ENCODE measurements around the gene CCDC3.

The CCDC3 gene

DNA sequence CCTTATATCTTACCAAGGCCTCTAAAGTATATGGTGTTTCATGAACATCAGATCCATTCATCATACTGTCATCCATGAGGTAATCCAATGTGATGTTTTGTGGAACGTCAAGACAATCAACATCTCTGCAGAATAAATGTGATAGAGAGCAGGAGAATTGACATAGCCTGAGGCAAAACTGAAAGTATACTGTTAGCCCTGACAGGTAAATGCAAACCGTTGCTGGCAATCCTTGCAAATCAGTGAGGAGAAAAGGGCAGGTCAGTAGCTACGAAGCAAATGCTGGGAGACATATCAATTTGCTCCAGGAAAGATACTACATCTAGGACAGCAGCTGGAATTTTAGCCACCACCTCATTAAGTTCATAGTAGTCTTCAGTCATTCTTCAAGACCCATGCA, 4.5 kb upstream of the CCDC3 start:
- TF ChIP-seq, protein P1, sequence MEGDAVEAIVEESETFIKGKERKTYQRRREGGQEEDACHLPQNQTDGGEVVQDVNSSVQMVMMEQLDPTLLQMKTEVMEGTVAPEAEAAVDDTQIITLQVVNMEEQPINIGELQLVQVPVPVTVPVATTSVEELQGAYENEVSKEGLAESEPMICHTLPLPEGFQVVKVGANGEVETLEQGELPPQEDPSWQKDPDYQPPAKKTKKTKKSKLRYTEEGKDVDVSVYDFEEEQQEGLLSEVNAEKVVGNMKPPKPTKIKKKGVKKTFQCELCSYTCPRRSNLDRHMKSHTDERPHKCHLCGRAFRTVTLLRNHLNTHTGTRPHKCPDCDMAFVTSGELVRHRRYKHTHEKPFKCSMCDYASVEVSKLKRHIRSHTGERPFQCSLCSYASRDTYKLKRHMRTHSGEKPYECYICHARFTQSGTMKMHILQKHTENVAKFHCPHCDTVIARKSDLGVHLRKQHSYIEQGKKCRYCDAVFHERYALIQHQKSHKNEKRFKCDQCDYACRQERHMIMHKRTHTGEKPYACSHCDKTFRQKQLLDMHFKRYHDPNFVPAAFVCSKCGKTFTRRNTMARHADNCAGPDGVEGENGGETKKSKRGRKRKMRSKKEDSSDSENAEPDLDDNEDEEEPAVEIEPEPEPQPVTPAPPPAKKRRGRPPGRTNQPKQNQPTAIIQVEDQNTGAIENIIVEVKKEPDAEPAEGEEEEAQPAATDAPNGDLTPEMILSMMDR (IDR thresholded peaks at IDR 0.05; ENCODE audit: low read depth, low read length), result no peak
- H3K36me3 ChIP-seq, result no peaks in the 10 kb centered on the region
- DNase-seq, result no peak
- no peak overlapping the region for H3K27ac ChIP-seq
- no peak overlapping the region for H3K4me3 ChIP-seq (ENCODE audit: low read depth, low read length)
- H3K27me3 ChIP-seq (ENCODE audit: insufficient read depth, low read depth, severe bottlenecking), result no peaks in the 10 kb centered on the region
- H3K9me3 ChIP-seq (ENCODE audit: severe bottlenecking), result no peaks in the 10 kb centered on the region

DNA sequence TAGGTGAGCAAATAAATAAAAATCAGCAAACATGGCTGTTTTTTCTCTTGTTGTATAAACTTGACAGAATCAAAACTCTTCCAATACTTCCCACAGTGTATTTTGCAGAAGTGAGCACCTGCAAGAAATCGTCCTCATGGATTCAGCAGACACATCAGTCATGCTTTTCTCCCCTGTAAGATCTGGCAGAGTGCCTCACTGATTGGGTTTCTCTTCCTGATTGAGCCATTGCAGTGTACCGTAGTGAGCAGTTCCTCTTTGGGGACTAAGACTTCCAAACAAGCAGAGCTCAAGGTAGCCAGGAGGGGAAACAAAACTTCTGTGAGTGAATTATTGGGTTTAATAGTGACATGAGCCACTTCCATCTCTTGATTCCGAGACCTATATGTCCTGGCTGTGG, 2.2 kb upstream of the CCDC3 start:
- no peak overlapping the region for H3K27ac ChIP-seq
- DNase-seq, result no peak
- H3K4me3 ChIP-seq (ENCODE audit: low read depth, low read length), result no peak overlapping the region
- no peaks in the 10 kb centered on the region for H3K9me3 ChIP-seq (ENCODE audit: severe bottlenecking)
- no peaks in the 10 kb centered on the region for H3K36me3 ChIP-seq
- H3K27me3 ChIP-seq (ENCODE audit: insufficient read depth, low read depth, severe bottlenecking), result no peaks in the 10 kb centered on the region
- TF ChIP-seq, protein P1 (IDR thresholded peaks at IDR 0.05; ENCODE audit: low read depth, low read length), result no peak

DNA sequence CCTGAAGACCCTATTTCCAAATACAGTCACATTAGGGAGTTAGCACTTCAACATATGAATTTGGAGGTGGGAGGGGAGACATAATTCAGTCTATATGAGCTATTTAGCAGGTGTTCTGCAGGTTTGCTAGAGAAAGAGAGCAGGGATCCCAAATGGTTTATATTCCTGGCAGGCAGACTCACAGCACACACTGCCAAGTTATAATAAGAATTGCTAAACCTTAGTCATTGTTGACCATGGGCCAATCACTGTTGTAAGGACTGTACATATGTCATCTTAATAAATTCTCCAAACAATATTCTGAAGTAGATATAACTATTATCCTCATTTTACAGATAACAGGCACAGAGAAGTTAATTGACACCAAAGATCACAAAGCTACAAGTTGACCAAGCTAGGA, 1.5 kb upstream of the CCDC3 start:
- no peaks in the 10 kb centered on the region for H3K9me3 ChIP-seq (ENCODE audit: severe bottlenecking)
- DNase-seq, result no peak
- no peaks in the 10 kb centered on the region for H3K27me3 ChIP-seq (ENCODE audit: insufficient read depth, low read depth, severe bottlenecking)
- TF ChIP-seq, protein P1 (IDR thresholded peaks at IDR 0.05; ENCODE audit: low read depth, low read length), result no peak
- no peaks in the 10 kb centered on the region for H3K36me3 ChIP-seq
- no peak overlapping the region for H3K4me3 ChIP-seq (ENCODE audit: low read depth, low read length)
- H3K27ac ChIP-seq, result no peak overlapping the region

DNA sequence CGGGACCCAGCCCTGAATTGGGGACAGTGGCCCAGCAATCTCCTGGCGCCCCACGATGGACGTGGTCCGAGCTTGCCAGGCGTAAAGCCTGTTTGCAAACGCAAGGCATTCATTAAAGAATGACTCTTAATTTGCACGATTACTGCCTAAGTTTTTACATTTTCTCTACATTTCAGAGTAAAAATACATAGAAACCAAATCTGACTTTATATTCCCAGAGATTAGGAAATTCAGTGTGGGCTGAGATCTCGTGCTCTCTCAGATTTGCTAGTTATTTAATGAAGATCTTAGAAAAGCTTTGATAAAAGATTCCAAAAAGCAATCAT, 337 bp upstream of the CCDC3 start:
- DNase-seq, result no peak
- no peaks in the 10 kb centered on the region for H3K36me3 ChIP-seq
- H3K4me3 ChIP-seq (ENCODE audit: low read depth, low read length), result peak overlapping the region; percentile 42
- TF ChIP-seq, protein P1 (IDR thresholded peaks at IDR 0.05; ENCODE audit: low read depth, low read length), result no peak
- no peaks in the 10 kb centered on the region for H3K27me3 ChIP-seq (ENCODE audit: insufficient read depth, low read depth, severe bottlenecking)
- no peaks in the 10 kb centered on the region for H3K9me3 ChIP-seq (ENCODE audit: severe bottlenecking)
- no peak overlapping the region for H3K27ac ChIP-seq

DNA sequence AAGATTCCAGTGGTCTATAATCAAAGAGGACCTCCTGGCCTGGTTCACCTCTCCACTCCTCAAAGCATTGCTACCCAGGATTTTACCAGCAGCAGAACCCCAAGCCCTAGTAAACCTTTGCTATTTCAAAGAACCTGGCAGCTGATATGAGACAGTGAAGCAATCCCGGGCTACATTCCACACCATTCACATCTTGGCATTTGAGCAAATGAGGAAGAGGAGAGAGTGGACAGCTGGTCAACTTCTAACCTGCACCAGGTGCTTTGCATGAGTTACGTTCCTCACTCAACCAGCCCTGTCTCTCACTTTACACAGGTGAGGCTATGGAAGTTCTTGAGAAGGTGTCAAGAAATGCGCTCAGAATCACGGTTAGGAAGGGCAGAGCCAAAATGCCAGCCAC, 1.1 kb downstream of the CCDC3 start:
- Histone ChIP-seq H3K27me3 (ENCODE audit: insufficient read depth, low read depth, severe bottlenecking) (no peaks in the 10 kb centered on the region), H3K4me3 (ENCODE audit: low read depth, low read length) (no peak overlapping the region), H3K9me3 (ENCODE audit: severe bottlenecking) (no peaks in the 10 kb centered on the region), H3K36me3 (no peaks in the 10 kb centered on the region), H3K27ac (no peak overlapping the region)
- TF ChIP-seq, protein P1 (IDR thresholded peaks at IDR 0.05; ENCODE audit: low read depth, low read length), result no peak
- DNase-seq, result no peak

DNA sequence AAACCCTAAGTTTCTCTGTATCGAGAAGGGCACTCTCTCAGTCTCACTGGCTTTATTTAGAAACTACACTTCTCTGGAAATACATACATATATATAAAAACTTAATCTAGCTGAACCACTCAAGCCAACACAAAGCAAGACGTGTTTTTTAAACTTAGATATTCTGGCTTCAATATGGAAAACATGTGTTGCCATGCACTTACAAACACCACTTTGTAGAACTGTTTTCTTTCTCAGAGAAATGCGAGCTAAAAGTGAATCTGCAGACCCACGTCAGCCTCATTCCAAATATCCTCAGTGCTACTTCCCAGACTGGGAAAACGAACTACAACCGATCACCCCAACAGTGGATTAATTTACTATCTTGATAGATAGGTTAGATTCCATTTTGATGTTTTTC, 1.7 kb downstream of the CCDC3 start:
- H3K27me3 ChIP-seq (ENCODE audit: insufficient read depth, low read depth, severe bottlenecking), result no peaks in the 10 kb centered on the region
- TF ChIP-seq, protein P1 (IDR thresholded peaks at IDR 0.05; ENCODE audit: low read depth, low read length), result no peak
- no peaks in the 10 kb centered on the region for H3K9me3 ChIP-seq (ENCODE audit: severe bottlenecking)
- no peak for DNase-seq
- H3K4me3 ChIP-seq (ENCODE audit: low read depth, low read length), result no peak overlapping the region
- H3K36me3 ChIP-seq, result no peaks in the 10 kb centered on the region
- no peak overlapping the region for H3K27ac ChIP-seq

All from WERI-Rb-1 (cell line).